ENCODE results near the gene SEC11C. TPM values are rescaled to one million over a fixed set of nuclear protein-coding genes. Genes with fewer than 3 reads are reported as not detected.

SEC11C gene
- total RNA-seq, 3 donors from 2014 or later: 11.5 to 44.1 (median 38.7) TPM

DNA sequence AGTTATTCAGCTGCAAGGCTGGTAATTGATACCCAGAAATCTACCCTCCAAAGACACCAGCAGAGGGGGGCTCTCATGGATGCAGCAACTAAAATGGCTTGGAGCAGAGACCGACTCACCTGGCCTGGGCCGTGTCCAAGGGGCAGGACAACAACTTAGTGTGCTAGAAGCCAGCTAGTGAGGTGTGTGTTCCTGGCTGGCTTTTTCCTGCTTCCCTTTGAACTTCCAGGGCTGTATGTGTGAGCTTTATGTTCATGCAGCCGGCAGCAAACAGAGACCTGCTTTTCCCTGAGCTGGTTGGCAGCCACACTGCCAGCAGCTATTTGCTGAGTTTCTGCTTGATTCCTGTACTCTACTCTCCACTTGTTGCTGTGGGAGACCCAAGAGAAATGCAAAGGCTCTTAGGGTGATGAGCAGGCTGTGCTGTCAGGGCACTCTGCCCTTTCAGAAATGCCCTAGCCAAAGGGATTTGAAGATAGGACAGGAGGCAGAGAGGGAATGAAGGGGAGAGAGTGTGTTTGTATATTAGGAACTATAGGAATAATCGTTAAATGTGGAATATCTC lies 56.6 kb downstream of the SEC11C start:
- H3K36me3 ChIP-seq: no peaks in the 10 kb centered on the region
- H3K4me1 ChIP-seq: no peaks in the 10 kb centered on the region
- no peak overlapping the region for H3K27ac ChIP-seq
- TF ChIP-seq POLR2A (IDR thresholded peaks at IDR 0.05): no peak
- H3K9me3 ChIP-seq: no peaks in the 10 kb centered on the region
- DNase-seq (ENCODE audit: low spot score in 2 of 2): no peak
- H3K4me3 ChIP-seq: no peak overlapping the region
- no peaks in the 10 kb centered on the region for H3K27me3 ChIP-seq
- intact Hi-C loops (cut with DNase I; ENCODE audit: low total_unique reads): no loop called here

DNA sequence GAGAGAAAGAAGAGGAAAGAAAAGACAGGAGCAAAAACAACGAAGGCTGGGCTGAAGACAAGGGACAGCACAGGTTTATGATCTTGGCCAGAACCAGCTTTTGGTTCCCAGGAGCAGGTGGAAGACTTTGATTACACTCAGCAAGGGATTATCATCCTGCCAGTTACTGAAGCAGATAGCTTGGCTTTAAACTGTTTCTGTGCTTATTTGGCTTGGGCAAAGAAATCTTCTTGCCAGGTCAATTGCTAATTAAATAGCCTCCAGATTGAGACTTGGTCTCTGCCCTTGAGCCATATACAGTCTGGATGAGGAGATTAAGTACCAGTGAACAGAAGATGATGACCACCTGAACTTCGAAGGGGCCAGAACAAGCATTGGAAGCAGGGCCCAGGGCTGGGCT lies 58.0 kb downstream of the SEC11C start:
- Histone ChIP-seq H3K27ac (no peak overlapping the region), H3K9me3 (no peaks in the 10 kb centered on the region), H3K4me3 (no peak overlapping the region), H3K36me3 (no peaks in the 10 kb centered on the region), H3K27me3 (no peaks in the 10 kb centered on the region), H3K4me1 (no peaks in the 10 kb centered on the region)
- TF ChIP-seq, protein P1, sequence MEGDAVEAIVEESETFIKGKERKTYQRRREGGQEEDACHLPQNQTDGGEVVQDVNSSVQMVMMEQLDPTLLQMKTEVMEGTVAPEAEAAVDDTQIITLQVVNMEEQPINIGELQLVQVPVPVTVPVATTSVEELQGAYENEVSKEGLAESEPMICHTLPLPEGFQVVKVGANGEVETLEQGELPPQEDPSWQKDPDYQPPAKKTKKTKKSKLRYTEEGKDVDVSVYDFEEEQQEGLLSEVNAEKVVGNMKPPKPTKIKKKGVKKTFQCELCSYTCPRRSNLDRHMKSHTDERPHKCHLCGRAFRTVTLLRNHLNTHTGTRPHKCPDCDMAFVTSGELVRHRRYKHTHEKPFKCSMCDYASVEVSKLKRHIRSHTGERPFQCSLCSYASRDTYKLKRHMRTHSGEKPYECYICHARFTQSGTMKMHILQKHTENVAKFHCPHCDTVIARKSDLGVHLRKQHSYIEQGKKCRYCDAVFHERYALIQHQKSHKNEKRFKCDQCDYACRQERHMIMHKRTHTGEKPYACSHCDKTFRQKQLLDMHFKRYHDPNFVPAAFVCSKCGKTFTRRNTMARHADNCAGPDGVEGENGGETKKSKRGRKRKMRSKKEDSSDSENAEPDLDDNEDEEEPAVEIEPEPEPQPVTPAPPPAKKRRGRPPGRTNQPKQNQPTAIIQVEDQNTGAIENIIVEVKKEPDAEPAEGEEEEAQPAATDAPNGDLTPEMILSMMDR (IDR thresholded peaks at IDR 0.05): no peak
- no peak for TF ChIP-seq POLR2A (IDR thresholded peaks at IDR 0.05)
- TF ChIP-seq POLR2AphosphoS5 (IDR thresholded peaks at IDR 0.05): no peak
- intact Hi-C loops (cut with DNase I; ENCODE audit: low total_unique reads): no loop called here
- DNase-seq (ENCODE audit: low spot score in 2 of 2): no peak

- no peak for DNase-seq (ENCODE audit: low spot score in 2 of 2)
- H3K27me3 ChIP-seq: no peaks in the 10 kb centered on the region
- H3K36me3 ChIP-seq: no peaks in the 10 kb centered on the region
- no peaks in the 10 kb centered on the region for H3K9me3 ChIP-seq
- no peaks in the 10 kb centered on the region for H3K4me1 ChIP-seq
- TF ChIP-seq POLR2A (IDR thresholded peaks at IDR 0.05) (no peak), POLR2AphosphoS5 (IDR thresholded peaks at IDR 0.05) (no peak)
- TF ChIP-seq, protein P1 (IDR thresholded peaks at IDR 0.05): no peak
- intact Hi-C loops (cut with DNase I; ENCODE audit: low total_unique reads): no loop called here
- H3K27ac ChIP-seq: no peak overlapping the region
- H3K4me3 ChIP-seq: no peak overlapping the region
Measured at GRCh38 chr18:59198215-59198614, 58.5 kb downstream of the SEC11C start.

DNA sequence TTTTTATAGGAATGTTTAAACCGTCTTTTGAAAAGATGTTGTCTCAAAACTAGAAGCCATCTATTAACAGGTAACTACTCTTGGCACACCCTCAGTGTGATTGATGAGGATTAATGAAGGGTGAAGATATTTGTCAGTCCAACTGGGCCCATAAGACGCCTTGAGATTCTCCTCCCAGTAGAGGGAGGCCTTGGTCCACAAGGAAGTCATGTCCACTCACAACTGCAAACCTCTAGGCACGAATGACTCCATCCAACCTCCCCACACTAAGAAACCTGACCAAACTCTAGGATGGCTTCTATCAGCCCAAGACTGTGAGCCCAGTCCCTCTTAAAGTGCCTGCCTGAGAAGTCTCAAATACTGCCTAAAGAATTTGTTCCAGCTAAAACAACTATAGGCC lies 61.1 kb downstream of the SEC11C start:
- no peaks in the 10 kb centered on the region for H3K36me3 ChIP-seq
- no peaks in the 10 kb centered on the region for H3K9me3 ChIP-seq
- no peak overlapping the region for H3K27ac ChIP-seq
- H3K27me3 ChIP-seq: no peaks in the 10 kb centered on the region
- intact Hi-C loops (cut with DNase I; ENCODE audit: low total_unique reads): no loop called here
- H3K4me1 ChIP-seq: no peaks in the 10 kb centered on the region
- TF ChIP-seq POLR2AphosphoS5 (IDR thresholded peaks at IDR 0.05) (no peak), POLR2A (IDR thresholded peaks at IDR 0.05) (no peak)
- TF ChIP-seq, protein P1 (IDR thresholded peaks at IDR 0.05): no peak
- no peak overlapping the region for H3K4me3 ChIP-seq
- DNase-seq (ENCODE audit: low spot score in 2 of 2): no peak

DNA sequence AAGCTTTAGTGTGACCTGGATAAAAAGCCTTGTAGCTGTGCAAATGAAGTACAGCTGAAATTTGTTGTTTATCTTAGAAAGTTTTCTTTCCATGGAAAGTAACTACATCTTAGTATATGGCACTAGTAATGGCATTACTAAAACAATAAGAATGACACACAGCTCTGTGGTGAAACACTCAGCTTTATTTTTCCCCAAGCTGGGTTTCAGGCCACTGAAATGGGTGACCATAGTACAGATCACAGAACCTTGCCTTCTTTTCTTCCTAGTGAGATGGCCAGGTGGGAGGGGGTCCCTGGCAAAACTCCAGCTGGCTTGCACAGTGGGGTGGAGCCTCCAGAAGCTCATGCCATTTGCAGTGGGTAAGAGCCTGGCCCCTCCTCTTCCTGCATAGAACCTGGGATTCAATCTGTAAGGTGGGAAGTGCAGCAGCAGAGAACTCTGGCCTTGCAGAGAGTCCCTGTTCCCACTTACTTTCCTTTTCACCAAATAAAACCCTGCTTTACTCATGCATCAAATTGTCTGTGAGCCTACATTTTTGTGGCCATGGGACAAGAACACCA lies 62.7 kb downstream of the SEC11C start:
- intact Hi-C loops (cut with DNase I; ENCODE audit: low total_unique reads): no loop called here
- no peak overlapping the region for H3K27ac ChIP-seq
- H3K9me3 ChIP-seq: no peaks in the 10 kb centered on the region
- H3K27me3 ChIP-seq: no peaks in the 10 kb centered on the region
- TF ChIP-seq, protein P1 (IDR thresholded peaks at IDR 0.05): no peak
- DNase-seq (ENCODE audit: low spot score in 2 of 2): no peak
- H3K4me3 ChIP-seq: no peak overlapping the region
- no peaks in the 10 kb centered on the region for H3K4me1 ChIP-seq
- no peaks in the 10 kb centered on the region for H3K36me3 ChIP-seq

Measured in breast epithelium (tissue), 4 donors.